CD4-positive, alpha-beta T cell treated with Interleukin-12 subunit alpha and Interleukin-12 subunit beta, for 1 hour (primary cell): ENCODE data around the gene ZNF564.
"Not testable (repeated sequence)": the region's sequence is repeated elsewhere in the genome, so short reads cannot be mapped to it uniquely, and the experiment has no call there.

ENCODE experiments used
- DNase-seq: peaks from one replicate; pipeline ENCODE4 v3.0.0-alpha.2; 2020

ZNF564 gene

DNA sequence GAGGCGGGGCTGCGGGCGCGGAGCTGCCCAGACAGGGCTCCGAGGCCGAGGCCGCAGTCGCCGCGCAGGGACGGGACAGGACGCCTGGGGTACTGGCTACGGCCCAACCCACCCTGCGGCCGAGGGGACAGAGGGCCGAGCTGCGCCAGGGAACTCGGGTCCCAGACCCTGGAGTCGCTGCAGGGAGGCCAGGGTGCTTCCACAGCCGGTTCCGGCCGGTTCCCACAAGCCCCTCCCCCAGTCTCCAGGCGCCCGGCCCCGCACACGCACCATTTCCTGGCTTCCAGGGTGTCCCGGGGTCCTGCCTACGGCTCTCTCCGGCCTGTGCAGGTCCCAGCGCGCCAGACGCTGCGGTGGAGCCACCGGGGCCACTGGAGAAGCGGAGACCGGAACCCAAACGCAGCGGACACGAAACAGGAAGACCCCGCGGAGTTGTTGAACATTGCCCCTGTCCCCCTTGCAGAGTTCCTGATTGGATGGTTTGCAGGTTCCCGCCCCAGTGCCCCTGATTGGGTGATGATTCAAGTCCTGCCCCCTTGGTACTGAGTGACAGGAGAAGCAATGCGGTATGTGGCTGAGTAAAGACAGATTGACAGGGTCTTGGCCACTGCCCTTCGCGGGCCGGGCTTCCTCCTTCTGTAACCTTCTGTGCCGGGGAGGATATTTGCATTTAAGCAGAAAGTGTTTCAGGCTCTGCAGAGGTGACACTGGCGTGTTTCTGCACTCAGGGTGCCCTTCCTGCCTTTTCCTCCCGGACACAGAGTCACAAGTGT, at the start of gene ZNF564:
TSS of gene ZNF564 (minus strand) at position 423 of the 773 bp plus-strand sequence. CDS start at position 273, 150 bp downstream.
- peak; percentile 95 for DNase-seq

DNA sequence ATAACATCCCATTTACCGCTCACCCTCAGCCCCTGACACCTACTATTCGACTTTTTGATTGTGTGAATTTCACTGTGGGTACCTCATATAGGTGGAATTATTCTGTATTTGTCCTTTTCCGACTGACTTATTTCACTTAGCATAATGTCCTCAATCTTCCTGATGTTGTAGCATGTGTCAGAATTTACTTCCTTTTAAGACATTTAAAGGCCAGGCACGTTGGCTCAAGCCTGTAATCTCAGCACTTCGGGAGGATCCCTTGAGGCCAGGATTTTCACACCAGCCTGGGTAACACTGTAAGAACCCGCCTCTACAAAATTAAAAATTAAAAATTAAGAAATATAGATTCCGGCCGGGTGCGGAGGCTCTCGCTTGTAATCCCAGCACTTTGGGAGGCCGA, 46.3 kb upstream of the ZNF564 start:
- DNase-seq: no peak

DNA sequence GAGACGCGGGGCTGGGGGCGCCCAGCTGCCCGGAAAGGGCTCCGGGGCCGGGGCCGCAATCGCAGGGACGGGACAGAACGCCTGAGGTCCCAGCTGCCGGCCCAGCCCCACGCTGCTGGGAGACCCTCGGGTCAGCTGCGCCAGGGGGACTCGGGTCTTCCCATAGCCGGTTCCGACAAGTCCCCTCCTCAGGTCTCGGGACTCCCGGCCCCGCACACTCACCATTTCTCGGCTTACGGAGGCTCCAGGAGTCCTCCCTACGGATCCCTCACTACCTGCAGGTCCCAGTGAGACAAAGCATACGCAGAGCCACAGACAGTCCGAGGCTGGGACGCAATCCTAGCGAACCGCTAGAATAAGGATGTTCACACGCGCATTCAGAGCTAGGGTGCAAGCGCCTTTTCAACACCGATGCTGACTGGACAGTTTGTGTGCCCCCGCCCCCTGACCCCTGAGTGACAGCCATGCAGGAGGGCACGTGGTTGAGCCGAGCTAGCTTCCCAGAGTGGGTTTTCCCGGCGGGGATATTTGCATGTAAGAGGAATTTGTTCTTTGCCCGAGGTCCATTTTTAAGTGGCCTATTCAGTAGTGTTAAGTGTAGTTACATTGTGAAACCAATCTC, 45.8 kb upstream of the ZNF564 start:
- no peak for DNase-seq

DNA sequence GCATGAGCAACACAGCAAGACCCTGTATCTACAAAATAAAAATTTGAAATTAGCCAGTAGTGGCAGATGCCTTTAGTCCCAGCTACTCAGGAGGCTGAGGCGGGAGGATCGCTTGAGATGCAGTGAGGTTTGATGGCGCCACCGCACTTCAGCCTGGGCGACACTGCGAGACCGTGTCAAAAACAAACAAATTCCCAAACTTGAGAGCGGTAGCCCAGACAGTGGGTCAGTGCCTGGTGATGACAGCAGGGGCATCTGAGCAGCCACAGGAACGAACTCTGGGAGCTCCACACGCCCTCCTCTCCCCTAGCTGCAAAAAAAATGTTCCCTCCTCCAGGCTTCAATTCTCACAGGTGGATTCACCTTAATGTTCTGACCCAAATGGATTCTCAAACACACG, 45.2 kb upstream of the ZNF564 start:
- DNase-seq: no peak

DNA sequence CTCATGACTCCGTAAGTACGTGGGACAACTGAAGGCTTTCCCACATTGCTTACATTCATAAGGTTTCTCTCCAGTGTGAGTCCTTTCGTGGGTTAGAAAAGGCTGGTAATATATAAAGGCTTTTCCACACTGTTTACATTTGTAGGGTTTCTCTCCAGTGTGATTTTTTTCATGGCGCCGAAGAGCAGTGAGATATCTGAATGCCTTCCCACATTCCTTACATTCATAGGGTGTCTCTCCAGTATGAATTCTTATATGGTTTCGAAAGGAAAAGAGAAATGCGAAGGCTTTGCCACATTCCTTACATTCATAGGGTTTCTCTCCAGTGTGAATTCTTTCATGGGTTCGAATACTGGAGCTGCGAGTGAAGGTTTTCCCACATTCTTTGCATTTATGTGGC, 29.8 kb upstream of the ZNF564 start:
- no peak for DNase-seq

DNA sequence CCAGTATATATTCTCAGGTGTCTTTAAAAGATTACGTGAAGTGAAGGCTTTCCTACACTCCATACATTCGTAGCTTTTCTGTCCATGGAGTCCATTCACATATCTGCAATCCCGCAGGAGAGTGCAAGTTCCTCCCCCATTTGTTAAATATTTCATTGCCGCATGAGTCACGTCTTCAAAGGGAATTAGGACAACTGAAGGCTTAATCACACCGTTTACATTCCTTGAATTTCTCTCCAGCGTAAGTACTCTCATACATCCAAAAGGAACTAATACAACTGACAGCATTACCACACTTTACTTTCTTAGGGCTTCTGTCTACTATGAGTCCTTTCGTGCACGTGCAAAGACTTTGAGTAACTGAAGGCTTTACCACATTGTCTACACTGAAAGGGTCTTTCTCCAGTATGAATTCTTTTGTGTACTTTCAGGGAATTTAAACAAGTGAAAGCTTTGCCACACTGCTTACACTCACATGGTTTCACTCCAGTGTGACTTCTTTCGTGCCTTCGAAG, 29.0 kb upstream of the ZNF564 start:
- DNase-seq: no peak

DNA sequence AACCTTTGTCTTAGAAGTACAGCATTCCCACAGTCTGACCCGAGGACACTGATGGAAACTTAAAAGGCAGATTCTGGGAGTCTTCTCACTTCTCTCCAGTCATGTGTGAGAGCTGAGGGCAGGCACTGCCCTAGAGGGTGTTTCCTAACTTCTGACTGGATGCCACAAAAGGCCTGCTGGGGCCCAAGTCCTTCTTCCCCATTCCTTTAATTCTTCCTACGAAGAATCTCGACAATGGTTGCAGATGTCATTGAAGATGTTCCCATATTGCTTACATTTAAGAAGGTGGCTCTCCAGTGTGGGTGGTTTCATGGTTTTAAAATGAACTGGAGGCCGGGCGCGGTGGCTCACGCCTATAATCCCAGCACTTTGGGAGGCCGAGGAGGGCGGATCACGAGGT, 27.4 kb upstream of the ZNF564 start:
- DNase-seq: no peak

DNA sequence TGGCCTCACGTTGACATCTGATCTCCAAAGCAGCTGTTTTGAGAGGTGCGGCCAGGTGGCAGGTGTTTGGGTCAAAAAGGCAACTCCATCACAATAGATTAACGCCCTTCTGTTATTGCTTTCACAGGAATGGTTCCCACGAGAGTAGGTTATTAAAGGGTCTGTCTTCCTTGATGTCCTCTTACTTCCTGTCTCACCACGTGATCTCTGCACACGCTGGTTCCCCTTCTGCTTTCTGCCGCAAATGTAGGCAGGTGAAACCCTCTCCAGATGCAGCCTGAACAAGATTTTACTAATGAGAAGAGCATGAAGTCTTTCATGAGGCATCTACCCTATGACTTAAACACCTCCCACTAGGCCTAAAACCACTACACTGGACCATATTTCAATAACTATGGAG, 22.8 kb upstream of the ZNF564 start:
- no peak for DNase-seq

DNA sequence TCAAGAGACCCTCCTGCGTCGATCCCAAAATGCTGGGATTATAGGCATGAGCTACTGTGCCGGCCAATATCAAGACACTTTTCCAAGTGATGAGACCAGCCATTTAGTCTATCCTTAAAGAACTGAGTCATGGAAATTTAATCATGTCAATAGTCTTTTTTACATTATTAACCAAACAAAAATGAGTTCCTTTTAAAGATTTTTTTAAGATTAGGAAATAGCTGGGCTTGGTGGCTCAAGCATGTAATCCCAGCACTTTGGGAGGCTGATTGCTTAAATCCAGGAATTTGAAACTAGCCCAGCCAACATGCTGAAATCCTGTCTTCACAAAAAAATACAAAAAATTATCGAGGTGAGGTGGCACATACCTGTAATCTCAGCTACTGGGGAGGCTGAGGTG, 16.7 kb upstream of the ZNF564 start:
- no peak for DNase-seq

DNA sequence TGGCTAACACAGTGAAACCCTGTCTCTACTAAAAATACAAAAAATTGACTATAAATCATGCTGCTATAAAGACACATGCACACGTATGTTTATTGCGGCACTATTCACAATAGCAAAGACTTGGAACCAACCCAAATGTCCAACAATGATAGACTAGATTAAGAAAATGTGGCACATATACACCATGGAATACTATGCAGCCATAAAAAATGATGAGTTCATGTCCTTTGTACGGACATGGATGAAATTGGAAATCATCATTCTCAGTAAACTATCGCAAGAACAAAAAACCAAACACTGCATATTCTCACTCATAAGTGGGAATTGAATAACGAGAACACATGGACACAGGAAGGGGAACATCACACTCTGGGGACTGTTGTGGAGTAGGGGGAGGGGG, 15.1 kb upstream of the ZNF564 start:
- DNase-seq: not testable (repeated sequence)

DNA sequence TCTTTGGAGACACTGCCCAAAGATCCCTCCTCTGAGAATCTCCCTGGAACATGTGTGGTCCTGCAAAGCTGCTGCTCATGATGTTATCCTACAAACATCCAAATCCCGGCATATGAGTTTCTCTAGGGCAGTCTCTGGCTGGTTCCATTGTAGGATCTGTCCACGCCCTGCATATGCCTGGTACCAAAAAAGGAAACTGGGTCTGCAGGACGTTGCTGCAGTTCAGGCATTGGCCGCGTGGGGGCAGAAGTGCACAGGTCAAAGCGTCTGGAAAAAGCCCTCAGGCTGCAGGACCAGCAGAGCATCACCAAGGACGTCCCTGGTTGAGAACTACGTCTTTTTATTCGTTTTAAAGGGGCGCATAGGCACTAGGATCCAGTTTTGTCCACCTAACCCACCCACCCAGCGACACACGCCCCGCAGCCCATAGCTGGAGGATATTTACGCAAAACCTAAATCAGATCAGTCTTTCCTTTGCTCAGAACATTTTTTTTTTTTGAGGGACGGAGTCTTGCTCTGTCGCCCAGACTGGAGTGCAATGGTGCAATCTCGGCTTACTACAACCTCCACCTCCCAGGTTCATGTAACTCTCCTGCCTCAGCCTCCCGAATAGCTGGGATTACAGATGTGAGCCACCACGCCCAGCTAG, 12.9 kb upstream of the ZNF564 start:
- peak; percentile 90 for DNase-seq

DNA sequence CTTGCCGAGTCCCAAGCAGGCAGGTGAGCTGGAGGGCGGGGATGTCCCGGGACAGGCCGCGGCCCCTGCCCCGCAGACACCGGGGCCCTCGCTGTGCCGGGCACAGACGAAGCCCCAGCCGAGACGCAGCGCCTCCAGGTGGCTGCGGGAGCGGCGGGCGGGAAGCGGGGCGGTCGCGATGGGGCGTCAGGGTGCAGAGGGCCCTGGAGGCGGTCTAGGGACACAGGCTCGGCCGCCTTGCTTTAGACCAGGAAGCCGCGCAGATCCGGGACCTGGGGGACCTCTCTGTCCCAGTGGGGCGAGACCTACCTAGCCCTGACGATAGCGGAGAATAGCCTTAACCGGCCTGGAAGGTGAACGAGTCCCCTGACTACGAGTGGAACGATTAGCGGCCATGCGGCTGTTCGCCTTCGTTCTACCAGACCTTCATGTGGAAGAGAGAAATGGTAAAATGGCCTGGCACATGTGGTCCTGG, 4.2 kb upstream of the ZNF564 start:
- DNase-seq: no peak

DNA sequence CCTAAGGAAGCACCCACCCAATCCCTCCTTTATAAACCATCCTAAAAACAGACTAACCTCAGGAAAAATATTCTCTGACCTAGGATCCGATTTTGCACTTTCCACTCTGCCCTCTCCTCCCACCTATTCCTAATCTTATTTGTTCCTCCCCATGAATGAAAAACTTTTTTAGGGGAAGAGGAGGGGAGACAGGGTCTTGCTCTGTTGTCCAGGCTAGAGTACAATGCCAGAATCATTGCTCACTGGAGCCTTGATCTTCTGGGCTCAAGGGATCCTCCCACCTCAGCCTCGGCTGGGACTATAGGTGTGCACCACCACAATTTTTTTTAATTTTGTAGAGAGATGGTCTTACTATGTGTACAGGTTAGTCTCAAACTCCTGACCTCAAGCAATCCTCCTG, 4.4 kb downstream of the ZNF564 start:
- no peak for DNase-seq

DNA sequence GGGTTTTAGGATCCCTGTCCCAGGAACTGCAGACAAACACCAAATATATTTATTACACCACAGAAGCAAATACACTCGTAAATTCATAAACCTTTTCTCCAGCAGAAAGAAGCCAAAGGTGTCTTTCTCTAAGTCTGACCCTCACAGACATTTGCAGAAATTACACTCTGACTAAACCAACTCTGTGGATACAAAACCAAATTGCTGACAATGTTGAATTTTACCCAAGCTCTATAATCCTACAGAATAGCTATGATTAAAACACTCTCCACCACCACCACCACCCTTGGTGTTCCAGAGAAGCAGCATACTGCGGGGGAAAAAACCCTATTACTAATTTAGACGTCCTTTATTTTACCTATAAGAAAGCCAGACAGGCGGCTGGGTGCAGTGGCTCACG, 5.2 kb downstream of the ZNF564 start:
- DNase-seq: no peak

DNA sequence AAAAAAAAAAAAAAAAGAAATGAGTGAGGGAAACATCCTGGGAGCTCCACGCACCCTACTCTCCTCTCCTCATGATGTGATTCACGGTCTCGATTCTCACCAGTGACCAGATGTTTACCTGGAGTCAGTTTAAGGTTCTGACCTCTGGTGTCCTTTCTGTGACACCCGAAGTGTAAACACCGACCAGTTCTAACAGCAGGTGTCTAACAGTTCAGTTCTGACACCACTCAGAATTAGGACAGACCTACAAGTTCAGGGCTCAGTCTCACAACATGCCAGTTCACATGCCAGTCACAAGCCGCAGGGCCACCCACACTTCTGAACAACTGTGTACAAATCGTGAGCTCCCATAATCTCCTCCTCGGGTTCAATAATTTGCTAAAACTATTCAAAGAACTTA, 6.0 kb downstream of the ZNF564 start:
- DNase-seq: no peak

DNA sequence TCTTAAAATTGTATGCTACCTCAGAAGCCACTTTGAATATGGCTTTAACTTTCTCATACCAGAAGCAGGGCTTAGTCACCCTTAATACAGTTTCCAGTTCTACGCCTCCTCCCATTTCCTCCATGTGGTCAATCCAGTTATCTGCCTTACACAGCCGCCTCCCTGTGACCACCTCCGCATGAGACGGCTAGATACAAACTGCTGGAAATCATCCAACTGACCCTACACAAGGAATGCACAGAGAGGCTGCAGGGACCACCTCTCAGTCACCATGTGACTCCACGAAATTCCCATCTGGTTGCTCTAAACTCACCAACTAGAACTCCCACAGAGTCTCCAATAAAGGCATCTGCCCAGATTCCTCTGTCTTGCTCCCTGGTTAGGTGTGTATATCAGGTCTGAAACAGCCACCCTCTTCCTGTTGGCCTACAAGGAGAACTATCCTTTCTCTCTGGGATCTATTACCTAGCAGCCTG, 6.8 kb downstream of the ZNF564 start:
- DNase-seq: no peak

DNA sequence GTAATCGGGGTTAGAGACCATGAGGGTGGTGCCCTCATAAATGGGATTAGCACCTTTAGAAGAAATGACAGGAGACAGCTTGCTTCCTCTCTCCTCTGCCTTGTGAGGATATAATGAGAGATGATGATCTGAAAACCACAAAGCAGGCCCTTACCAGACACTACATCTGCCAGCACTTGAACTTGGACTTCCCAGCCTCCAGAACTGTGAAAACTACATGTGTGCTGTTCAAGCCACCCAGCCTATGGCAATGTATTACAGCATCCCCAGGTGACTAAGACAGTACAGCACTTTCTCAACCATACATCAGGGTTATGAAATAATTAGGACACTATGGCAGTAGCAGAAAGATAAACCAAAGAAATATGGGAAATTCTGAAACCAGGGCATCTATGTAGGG, 7.4 kb downstream of the ZNF564 start:
- no peak for DNase-seq

DNA sequence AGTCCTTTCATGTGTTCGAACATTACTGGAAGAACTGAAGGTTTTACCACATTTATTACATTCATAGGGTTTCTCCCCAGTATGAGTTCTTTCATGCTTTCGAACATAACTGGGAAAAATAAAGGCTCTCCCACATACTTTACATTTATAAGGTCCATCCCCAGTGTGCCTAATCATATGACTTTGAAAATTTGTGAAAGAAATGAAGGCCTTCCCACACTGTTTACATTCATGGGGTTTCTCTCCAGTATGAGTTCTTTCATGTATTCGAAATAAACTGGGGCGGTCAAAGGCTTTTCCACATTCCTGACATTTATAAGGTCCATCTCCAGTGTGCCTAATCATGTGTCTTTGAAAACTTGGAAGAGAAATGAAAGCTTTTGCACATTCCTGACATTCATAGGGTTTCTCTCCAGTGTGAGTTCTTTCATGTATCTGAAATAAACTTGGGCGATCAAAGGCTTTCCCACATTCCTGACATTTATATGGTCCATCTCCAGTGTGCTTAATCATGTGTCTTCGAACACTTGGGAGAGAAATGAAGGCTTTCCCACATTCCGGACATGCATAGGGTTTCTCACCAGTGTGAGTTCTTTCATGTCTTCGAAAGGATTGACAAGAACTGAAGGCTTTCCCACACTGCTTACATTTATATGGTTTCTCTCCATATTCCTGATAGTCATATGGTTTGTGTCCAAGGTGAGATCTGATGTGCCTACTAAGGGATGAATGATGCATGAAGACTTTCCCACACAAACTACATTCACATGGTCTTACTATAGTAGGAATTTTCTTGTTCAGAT, 24.0 kb downstream of the ZNF564 start:
- no peak for DNase-seq

DNA sequence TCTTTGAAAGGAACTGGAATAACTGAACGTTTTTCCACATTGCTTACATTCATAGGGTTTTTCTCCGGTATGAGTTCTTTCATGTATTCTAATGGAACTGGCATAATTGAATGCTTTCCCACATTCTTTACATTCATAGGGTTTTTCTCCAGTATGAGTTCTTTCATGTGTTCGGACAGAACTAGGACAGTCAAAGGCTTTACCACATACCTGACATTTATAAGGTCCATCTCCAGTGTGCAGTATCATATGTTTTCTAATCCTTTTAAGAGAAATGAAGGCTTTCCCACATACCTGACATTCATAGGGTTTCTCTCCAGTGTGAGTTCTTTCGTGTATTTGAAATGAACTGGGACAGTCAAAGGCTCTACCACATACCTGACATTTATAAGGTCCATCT, 24.7 kb downstream of the ZNF564 start:
- DNase-seq: no peak

DNA sequence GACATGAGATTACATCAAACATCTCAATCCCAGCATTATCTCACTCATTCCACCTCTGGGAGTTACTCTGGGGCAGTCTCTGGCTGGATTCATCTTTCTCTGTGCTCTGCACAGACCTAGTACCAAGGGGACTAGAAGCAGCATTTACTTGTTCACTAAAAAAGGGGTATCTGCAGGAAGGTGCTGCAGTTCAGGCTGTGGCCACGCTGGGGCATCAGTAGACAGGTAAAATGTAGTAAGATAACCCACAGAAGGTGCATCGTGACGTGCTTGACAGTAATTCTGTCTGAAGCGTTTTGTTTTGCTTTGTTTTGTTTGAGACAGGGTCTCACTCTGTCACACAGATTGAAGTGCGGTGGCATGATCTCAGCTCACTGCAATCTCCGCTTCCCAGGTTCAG, 29.3 kb downstream of the ZNF564 start:
- no peak for DNase-seq

DNA sequence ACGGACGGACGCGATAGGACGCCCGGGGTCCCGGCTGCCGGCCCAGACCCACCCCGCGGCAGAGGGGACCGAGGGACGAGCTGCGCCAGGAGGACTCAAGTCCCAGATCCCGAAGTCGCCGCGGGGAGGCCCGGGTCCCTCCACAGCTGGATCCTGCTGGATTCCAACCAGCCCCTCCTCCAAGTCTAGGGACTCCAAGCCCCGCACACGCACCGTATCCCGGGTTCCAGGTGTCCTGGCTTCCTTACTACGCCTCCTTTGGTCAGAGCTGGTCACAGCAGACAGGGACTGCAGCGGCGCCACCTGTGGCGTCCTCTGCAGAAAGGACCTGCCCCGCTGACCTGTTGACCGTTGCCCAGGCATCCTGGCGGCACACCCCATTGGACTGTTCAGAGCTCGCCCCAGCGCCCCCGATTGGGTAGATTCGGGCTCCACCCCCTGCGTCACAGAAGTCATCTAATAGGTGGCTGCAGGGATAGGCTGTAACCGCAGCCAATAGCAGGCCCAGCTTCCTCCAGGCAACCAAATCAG, 37.7 kb downstream of the ZNF564 start:
- no peak for DNase-seq

DNA sequence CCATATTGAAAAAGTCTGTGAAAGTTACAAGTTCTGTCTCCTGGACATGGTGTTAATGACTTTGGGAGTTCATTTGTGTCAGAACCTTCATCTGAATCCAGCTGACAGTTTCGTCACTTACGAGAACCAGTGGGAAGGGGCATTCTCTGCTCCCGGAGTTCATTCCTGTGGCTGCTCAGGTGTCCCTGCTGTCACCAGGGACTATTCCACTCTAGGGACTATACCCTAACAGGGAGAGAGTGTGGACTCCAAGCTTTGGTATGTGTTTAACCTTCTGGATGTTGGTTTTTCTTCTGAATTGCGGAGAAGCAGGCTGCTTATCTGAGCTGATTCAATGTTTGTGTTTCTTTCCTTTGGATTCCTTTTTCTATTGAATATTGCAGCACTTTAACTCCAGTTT, 54.2 kb downstream of the ZNF564 start:
- DNase-seq: no peak

DNA sequence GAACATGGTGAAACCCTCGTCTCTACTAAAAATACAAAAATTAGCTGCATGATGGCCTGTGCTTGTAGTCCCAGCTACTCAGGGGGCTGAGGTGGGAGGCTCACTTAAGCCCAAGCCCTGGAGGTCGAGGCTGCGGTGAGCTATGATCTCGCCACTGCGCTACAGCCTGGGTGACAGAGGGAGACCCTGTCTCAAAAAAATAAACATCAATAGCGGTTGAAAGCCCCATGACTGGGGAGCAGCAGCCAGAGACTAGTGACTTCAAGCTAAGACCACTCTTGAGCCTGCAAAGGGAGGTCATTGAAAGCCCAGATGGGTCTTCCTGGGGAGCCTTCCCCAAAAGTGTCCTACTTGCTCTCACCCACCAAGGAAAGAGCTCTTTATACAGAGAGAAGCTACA, 54.8 kb downstream of the ZNF564 start:
- no peak for DNase-seq
